B cell (primary cell): ENCODE measurements around the gene ELFN1.

Experiments
- CTCF ChIP-seq: fragments of 200-600 bp; IDR thresholded peaks from one replicate; pipeline ENCODE4 v1.8.0; 2022; ENCODE audit warnings: antibody characterized with exemption, mild to moderate bottlenecking
- EZH2 ChIP-seq: IDR thresholded peaks from 2 replicates; pipeline ENCODE4 v1.6.1; 2012; ENCODE audit warnings: borderline replicate concordance, low read depth, mild to moderate bottlenecking, moderate library complexity, low read length; ENCODE audit not compliant: insufficient read depth, poor library complexity, severe bottlenecking

- TF ChIP-seq CTCF (no peak), EZH2 (no peak)
Measured at GRCh38 chr7:1632916-1633785, 36.9 kb upstream of the ELFN1 start.
